22Rv1 (cell line): ENCODE results near the gene JMY.

ENCODE experiments used
- H3K27ac ChIP-seq: fragments of 450-650 bp; 2 replicates; pipeline ENCODE4 v1.5.1; 2017
- ZFX ChIP-seq: fragments of 450-650 bp; IDR thresholded peaks from 2 replicates; pipeline ENCODE4 v1.6.1; 2017; ENCODE audit warnings: antibody characterized with exemption, borderline replicate concordance
- TF ChIP-seq, protein P1 (sequence below): fragments of 450-650 bp; IDR thresholded peaks from 2 replicates; pipeline ENCODE4 v1.5.1; 2017; ENCODE audit warnings: mild to moderate bottlenecking

JMY gene

DNA sequence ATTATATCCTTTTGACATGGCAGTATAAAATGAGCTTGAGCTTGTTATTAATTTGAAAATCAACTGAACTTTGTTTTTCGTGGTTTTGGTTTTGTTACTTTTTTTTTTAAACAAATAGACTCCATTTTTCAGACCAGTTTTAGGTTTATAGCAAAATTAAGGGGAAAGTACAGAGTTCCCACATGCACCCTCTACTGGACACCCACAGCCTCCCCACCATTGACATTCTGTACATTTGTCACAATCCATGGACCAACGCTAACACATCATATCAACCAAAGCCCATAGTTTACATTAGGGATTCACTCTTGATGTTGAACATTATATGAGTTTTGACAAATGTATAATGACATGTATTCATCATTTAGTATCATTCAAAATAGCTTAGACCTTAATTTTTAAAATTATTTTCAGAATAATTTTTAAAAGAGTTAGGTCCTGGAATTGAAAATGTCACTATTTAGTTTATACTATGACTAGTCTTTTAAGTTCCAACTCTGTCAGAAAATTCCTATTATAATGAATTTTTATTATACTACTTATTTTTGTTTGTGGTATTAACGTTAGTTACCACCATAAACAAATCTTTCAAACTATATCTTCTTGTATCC is 35.3 kb upstream of the JMY start:
- TF ChIP-seq ZFX: no peak
- TF ChIP-seq, protein P1, sequence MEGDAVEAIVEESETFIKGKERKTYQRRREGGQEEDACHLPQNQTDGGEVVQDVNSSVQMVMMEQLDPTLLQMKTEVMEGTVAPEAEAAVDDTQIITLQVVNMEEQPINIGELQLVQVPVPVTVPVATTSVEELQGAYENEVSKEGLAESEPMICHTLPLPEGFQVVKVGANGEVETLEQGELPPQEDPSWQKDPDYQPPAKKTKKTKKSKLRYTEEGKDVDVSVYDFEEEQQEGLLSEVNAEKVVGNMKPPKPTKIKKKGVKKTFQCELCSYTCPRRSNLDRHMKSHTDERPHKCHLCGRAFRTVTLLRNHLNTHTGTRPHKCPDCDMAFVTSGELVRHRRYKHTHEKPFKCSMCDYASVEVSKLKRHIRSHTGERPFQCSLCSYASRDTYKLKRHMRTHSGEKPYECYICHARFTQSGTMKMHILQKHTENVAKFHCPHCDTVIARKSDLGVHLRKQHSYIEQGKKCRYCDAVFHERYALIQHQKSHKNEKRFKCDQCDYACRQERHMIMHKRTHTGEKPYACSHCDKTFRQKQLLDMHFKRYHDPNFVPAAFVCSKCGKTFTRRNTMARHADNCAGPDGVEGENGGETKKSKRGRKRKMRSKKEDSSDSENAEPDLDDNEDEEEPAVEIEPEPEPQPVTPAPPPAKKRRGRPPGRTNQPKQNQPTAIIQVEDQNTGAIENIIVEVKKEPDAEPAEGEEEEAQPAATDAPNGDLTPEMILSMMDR: peak; percentile 63
- no peak overlapping the region for H3K27ac ChIP-seq

DNA sequence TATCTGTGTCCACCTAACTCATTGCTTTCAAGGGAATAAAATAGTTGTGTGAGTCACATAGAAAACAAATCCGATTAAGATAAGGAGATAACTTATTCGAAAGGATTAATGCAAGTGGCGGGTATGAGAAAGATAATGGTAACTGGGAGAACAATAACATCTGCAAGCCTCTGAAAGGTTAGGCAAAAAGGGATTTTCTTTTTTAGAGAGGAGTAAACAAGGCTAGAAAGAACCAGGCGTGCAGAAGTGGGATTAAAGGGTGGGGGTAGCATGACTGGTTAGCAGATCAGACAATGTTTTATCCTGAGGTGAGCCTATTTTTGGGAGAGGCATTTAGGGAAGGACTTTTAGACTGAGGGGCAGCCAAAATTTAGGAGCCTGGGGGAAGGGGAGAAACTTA is 34.7 kb upstream of the JMY start:
- H3K27ac ChIP-seq: no peak overlapping the region
- no peak for TF ChIP-seq ZFX
- TF ChIP-seq, protein P1: no peak

DNA sequence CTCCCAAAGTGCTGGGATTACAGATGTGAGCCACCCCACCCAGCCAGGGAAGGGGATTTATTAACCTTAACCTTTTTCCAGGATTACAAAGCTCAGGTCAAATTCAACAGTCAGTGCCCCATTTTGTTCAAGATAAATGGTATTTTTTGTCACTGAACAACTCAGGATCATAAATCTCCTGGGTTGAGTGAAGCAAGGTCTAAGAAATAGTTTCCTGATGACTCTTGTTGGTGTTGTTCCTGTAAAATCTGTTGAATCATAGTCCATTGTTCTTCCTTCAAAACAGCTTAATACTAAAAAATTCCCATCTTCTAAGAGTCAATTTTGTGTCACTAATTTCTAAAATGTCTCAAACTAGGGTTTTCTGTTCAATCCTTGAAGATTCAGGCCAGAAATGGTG is 33.9 kb upstream of the JMY start:
- H3K27ac ChIP-seq: no peak overlapping the region
- TF ChIP-seq, protein P1: no peak
- TF ChIP-seq ZFX: no peak

DNA sequence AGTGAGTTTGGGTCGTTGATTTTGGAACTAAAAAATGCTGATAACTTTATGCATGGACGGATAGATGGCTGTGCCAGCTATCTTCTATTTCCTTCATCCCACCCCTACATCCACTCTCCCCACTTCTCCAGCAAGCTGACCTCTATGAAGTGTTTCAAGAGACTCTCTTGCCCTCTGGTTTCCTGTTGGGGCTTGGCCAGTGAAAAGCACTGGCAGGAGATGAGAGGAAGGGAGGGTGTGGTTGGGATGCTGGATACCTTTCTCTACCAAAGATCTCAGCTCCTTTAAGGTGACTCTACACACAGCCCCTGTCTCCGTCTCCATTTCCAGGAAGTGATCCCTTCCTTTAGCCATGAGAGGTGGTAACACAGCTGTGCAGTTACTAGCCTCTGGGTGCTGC is 30.0 kb upstream of the JMY start:
- TF ChIP-seq ZFX: no peak
- TF ChIP-seq, protein P1: no peak
- no peak overlapping the region for H3K27ac ChIP-seq

DNA sequence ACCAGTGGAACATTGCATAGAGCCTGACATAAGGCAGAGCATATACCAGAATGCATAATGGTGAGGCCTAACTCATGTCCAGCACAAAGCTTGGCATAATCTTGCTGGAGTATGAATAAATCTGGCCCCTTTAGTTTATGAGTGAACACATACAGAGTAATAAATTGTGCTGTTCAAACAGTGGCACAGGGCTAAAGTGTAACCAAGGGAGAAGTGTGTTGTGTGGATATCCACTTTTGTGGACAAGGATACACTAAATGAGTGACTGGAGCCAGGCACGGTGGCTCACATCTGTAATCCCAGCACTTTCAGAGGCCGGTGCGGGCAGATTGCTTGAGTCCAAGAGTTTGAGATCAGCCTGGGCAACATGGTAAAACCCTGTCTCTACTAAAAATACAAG is 29.4 kb upstream of the JMY start:
- H3K27ac ChIP-seq: no peak overlapping the region
- no peak for TF ChIP-seq ZFX
- TF ChIP-seq, protein P1: no peak

DNA sequence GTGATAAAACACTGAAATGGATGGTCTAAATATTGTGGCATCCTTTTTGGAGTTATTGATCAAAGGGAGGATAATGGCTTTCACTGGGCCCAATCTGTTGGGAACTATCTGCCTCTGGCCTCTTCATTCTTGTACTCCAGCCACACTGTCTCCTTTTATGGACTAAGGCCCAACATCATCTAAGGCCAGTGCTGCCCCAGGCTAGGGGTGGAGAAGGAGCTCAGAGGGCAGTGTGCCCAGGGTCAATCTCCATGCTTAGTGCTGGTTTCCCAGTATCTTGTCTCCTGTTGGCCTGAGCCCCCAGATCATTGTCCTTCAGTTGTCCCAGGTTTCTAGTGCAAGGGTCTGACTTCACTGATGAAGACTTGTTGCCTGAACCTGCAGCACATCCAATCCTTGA is 26.4 kb upstream of the JMY start:
- TF ChIP-seq ZFX: no peak
- TF ChIP-seq, protein P1: no peak

DNA sequence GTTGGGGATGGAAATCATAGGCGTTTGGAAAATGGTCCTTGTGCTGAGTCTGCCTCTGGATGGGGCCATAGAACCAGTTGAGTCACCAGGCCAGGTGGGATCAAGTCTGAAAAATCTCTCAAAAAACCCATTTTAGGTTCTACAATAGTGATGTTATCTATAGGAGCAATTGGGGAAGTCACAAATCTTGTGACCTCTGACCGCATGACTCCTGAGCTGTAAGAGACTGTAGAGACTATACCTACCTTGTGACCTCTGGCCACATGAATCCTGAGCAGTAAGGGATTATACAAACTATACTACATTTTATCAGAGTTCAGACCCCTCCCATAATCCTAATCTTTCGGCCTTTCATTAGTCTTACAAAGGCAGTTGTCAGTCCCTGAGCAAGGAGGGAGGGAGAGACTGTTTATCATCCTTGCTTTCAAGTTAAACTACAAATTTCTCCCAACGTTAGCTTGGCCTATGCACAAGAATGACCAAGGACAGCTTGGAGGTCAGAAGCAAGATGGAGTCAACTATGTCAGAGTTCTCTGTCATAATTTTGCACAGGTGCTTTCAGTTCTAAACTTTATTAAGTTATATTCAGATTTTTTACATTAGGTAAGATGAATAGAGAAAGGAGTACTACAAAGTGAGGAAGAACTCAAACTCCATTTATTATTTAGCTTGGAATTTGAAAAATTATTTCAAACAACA is 11.5 kb upstream of the JMY start:
- TF ChIP-seq, protein P1: no peak
- TF ChIP-seq ZFX: no peak
- H3K27ac ChIP-seq: no peak overlapping the region

More for the DNA sequence above, 26.4 kb upstream of the JMY start:
- H3K27ac ChIP-seq: no peak overlapping the region
